Stimulated activated CD8-positive, alpha-beta memory T cell treated with anti-CD3 and anti-CD28 coated beads, Interleukin-2, amount 100 ng/mL, for 1 hour (primary cell): ENCODE data around the gene GBP7.

Experiments used
- DNase-seq, 2 donors: peaks; one replicate each; pipeline ENCODE4 v3.0.0-alpha.2; 2020; ENCODE audit warnings: low read depth in 2 of 2

GBP7 gene

DNA sequence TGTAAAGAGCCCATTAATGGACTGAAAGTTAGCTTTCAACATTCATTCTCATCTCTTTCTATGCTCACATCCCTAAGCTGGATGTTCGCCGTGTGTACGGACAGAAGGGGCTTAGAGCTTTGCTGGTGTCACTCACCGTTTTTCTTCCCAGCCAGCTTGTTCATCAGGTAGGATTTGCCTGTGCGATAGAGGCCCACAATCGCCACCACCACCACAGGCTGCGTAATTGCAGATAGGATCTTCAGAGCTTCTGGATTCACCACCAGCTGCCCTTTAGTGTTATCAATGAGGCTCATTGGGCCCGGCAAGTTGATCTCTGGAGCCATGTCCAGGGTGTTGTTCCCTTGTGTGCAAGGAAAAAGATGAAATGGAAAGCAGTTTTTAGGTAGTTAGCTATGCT is 54.2 kb downstream of the GBP7 start:
- DNase-seq: no peak

DNA sequence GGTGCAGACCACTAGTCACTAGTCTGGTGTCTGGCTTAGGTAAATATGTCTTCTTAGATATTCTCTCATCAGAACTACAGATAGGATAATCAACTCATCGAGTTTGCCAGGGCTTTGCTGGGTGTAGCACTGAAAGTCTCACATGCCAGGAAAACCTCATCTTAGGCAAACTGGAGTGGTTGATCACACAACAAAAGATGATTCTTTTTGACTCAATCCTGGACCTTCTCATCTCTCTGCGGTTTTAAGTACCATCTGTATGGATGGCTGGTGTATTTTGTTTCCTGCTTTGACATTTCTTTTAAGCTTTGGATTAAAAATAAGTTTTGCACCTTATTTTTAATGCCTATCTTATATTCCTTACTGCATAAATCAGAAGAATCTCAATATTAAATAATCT is 61.1 kb downstream of the GBP7 start:
- no peak for DNase-seq

DNA sequence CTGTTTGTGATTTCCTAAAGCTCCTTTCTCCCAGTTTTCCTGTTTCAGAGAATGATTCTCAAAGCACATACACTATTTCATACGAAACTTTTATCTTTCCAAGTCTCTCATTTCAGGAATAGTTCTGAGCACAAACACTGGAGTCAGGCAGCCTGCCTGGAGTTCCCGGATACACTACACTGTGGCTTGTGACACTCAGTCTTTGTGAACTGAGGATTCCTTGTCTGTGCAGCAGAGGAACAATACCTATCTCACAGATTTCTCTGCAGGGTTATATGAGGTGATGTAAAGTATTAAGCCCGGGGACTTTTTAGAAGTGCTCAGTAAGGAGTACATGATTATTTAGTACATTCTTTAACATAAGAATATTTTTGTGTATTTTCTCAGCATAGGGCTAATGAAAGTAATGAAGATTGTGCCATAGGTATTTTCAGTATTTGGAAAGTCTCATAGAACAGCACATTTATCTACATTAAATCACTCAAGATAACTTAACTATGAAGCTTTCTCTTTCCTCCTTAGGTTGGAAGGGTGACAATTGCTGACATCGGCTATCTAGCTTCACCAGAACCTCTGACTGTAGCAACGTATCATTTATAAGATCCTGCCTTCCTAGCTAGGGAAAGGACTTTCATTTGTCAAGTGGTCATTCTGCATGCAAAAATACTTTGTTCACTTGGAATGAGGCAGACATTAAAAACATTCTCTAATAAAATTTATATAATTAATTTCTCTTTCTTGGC is 62.8 kb downstream of the GBP7 start:
- DNase-seq: no peak

DNA sequence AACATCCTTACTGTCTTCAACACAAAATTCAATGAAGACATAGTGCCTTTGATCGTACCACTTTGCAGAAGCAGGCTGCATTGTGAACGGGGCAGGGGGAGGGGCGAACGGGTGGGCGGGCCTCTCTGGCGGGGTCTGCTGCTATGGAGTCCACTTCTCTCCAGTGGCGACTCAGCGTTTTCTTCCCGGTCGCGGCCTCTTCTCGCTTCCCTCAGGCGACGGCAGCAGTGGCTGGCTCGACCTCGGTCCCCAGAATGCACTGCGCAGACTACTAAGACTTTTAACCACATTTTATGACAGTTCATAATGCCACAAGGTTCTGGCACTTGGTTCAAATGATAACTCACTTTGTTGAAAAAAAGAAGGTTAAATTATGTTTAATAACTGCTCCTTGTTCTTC is 71.1 kb downstream of the GBP7 start:
- DNase-seq: no peak

- DNase-seq: no peak
Measured at GRCh38 chr1:89104147-89104546, 71.7 kb downstream of the GBP7 start.

DNA sequence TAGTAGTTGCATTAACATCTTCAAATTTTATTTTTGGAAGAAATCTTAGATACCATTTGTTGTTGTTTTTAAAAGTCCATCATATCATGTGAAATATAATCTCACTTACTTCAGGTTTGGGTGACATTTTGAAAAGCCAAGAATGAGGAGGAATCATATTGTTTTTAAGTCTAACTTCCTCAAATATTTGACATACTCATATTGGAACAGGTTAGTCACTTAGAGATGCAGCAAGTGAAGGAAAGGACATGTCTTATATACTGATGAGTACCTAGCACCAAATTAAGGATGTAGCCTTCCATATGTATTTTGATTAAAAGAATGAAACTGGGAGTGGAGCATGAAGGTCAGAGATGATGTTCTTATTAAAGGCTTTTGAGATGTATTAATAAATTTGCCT is 73.8 kb downstream of the GBP7 start:
- DNase-seq: no peak

- DNase-seq: no peak
Measured at GRCh38 chr1:89100412-89100811, 75.4 kb downstream of the GBP7 start.

DNA sequence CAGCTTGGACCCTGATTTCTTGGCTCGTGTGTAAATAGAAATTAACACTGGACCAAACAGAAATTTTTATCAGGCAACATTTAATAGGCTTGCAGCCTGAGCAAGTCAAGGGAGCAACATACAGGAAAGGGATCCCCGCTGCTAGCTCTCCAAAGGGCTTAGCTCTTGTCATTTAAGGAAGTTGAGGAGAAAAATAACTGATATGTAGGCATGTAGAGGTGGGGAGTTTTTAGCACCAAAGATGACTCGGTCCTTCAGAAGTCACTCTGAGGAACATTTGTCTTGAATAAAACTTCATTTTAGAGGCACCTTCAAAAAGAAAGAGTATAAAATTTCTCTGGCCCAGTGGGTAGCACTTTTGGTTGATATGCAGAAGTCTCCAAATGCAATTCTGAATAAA is 76.9 kb downstream of the GBP7 start:
- DNase-seq: no peak

GRCh38 chr1:89095737-89096136 is 80.1 kb downstream of the GBP7 start:
- DNase-seq: no peak

DNA sequence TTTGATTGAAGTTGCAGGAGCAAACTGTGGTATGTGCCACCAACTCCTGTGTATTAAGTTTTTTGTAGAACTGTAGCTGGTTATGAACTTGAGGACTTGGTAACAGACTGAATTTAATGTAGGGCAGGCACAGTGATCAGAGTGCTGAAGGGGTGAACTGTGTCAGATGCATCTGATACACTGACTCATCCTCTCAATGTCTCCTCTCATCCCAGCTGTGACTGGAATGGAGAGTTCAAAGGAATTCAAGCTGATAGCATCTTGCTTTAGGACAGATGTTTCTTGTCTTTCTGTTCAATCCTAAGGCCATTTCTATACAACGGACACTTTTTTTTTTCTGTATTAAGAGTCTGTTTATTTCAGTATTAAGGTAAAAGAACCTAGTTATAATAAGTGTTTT is 85.8 kb downstream of the GBP7 start:
- DNase-seq: no peak

GRCh38 chr1:89088572-89088971 is 87.2 kb downstream of the GBP7 start:
- no peak for DNase-seq

DNA sequence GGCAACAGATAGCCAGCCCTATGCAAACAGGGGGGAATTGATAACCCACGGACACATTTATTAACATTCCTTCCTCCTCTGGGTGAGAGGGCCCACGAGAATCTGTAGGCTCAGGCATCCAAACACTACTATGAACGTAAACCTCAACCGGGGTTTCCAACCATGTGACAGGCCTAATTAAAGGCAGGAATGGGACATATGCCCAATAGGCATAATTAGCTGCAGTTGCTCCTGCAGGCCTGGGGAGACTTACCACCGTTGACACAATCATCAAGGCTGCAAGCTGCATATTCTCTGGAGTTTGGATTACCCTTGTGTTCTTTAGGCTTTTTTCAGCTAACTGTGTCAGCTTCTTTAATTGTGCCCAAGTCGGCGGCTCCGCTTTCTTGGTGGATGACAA is 88.6 kb downstream of the GBP7 start:
- no peak for DNase-seq

DNA sequence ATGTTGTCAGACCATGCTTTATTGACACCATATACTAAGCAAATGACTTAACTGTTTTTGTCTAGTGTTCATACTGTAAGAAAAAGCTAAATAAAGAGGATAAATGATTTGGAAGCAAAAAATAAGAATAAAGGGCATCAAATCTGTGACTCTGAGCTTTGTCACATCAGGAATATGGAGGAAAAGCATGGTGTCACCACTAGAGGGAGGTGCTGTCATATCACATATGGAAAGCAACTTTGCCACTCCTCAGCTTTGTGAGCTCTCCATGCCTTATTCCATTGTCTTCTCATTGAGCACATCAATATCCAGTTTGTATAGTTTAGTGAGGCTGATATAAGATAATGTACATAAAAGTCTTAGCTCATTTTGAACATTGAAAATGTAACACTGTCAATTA is 90.0 kb downstream of the GBP7 start:
- no peak for DNase-seq
